IPS-NIHi7 (cell line): ENCODE measurements around the gene HPN.
"Not testable (repeated sequence)": the region's sequence is repeated elsewhere in the genome, so short reads cannot be mapped to it uniquely, and the experiment has no call there.

Source experiments
- DNase-seq: peaks from one replicate; pipeline ENCODE4 v3.0.0; 2012; ENCODE audit warnings: mixed read lengths; ENCODE audit errors: extremely low spot score

HPN gene

DNA sequence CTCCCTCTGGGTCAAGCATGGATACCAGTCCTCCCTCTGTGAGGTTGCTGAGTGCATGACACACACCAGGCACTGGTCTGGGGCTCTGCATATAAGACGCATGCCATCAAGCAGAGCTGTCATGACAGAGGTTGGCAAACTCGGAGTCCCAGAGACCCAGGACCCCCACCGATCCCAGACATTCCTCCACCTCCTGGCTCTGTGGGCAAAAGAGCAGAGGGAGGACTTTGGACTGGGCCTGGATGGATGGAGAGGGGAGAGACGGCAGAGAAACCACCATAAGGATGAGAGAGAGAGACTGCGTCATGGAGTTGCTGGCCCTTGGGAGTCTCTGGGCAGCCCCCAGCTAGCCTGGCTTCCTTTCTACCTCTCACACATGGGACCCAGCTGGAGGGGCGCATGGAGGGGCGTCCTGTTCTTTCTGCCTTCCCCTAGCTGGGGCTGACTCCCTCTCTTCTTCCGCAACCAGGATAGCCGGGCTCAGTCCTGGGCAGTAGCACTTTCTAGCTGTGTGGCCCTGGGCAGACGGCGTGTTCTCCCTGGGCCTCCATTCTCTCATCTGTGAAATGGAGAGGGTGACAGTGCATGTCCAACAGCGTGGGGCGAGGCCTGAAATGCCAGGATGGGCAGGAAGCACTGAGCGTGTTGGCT is 1.6 kb downstream of the HPN start:
- no peak for DNase-seq

- no peak for DNase-seq
Measured at GRCh38 chr19:35043906-35044305, 2.4 kb downstream of the HPN start.

GRCh38 chr19:35044317-35045117 is 3.0 kb downstream of the HPN start:
- DNase-seq: peak; percentile 76

DNA sequence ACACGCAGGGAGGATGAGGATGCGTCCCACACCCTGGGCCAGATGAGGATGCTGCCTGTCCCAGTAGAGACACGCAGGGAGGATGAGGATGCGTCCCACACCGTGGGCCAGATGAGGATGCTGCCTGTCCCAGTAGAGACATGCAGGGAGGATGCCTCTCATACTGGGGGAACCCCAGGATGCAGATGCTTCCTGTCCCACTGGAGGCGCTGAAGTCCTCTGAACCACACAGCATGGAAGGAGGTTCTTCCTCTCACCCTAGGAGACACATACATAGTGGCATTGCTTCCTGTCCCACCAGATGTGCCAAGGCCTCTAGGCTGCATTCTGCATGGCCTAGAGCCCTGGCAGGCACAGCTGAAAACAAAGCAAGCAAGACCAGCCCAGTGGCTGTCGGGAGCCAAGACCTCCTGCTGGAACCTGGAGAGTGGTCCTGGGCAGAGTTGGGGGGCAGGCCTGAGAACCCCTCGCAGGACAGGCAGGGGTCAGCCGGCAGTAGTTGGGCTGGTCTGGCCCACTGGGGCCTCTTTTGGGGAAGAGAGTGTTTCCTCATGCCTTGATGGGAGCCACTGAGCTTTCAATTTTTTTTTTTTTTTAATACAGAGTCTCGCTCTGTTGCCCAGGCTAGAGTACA is 4.3 kb downstream of the HPN start:
- peak; percentile 73 for DNase-seq

DNA sequence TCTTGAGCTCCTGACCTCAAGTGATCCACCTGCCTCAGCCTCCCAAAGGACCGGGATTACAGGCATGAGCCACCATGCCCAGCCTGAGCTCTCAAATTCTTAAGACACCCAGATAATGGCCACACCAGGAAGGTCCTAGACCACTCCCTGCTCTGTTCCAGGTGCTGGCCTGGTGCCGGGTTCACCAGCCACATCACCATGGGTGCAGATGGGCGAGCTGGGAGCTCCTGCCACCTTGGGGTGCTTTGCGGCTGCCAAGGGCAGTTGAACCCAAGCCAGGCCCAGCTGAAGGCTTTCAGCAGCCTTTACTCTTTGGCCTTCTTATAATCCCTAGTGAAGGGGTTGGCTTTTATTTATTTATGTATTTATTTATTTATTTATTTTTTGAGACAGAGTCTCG is 4.9 kb downstream of the HPN start:
- no peak for DNase-seq

- DNase-seq: no peak
Measured at GRCh38 chr19:35048911-35049411, 7.4 kb downstream of the HPN start.

DNA sequence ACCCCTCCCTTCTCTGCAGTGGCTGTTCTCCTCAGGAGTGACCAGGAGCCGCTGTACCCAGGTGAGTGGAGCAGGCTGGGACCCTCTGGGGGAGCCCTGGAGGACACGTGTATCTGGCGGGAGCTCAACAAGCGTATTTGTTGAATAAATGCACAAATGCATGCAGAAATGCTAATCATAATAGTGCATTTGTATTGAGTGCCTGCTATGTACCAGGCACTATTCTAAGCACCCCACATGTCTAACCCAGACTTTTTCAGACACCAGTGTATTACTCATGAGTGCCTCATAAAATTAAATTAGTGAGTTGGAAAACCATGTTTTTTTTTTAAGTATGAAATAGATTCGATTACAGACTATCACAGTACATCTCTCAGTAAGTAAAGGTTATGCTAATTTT is 7.9 kb downstream of the HPN start:
- no peak for DNase-seq

- DNase-seq: not testable (repeated sequence)
Measured at GRCh38 chr19:35050662-35051061, 9.1 kb downstream of the HPN start.

DNA sequence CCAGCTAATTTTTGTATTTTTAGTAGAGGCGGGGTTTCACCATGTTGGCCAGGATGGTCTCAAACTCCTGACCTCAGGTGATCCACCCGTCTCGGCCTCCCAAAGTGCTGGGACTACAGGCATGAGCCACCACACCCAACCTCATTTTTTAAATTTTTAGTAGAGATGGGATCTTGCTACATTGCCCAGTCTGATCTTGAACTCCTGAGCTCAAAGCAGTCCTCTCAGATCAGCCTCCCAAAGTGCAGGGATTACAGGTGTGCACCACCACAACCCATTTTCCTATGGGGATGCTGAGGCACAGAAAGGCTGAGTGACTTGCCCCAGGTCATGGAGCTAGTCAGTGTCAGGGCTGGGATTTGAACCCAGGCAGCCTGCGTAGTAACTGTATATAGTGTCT is 9.7 kb downstream of the HPN start:
- not testable (repeated sequence) for DNase-seq

- DNase-seq: no peak
Measured at GRCh38 chr19:35051796-35052195, 10.3 kb downstream of the HPN start.

DNA sequence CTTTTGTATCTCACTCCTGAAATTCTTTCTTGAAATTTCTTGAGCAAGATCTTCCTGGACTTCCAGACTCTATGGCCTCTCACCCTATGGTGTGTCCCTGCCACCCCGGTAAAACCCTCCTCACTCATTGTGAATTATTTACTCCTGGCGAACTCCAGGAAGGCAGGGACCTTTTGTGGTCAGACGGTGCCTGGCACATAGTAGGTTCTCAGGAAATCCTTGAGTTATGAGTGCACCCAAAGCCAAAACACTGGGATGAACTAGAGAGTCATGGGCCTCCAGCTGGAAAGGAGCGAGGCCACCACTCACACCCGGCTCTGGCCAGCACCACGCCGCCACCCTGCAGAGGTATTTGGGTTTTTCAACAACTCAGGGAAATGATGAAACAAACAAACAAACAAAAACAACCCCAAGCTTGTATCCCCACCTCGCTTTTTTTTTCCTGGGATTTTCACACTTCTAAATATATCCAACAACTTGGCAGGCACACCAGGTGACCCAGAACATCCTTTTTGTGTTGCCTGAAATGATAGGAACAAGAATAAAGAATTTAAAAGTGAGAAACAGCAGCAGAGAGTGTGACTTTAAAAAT is 11.2 kb downstream of the HPN start:
- no peak for DNase-seq

GRCh38 chr19:35053667-35054293 is 12.3 kb downstream of the HPN start:
- DNase-seq: no peak

GRCh38 chr19:35054626-35055025 is 13.1 kb downstream of the HPN start:
- no peak for DNase-seq

DNA sequence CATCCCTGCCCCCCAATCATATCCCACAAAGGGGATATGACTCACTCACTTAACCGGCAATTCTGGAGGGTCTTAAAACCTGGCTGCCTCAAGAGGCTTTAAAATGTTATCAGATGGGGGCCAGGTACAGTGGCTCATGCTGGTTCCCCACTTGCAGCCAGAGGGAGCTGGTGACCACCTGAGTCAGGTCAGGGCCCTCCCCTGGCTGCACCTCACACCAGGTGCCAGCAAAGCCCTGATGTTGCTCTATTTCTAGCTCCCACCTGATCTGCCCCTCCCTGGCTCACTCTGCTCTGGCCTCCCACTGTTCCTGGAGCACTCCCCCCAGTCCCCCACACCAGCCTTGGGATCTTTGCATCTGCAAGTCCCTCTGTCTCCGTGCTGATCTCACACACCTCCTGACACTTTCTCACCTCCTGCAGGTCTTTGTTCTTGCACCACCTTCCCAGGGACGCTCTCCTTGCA is 14.2 kb downstream of the HPN start:
- DNase-seq: peak; percentile 76

DNA sequence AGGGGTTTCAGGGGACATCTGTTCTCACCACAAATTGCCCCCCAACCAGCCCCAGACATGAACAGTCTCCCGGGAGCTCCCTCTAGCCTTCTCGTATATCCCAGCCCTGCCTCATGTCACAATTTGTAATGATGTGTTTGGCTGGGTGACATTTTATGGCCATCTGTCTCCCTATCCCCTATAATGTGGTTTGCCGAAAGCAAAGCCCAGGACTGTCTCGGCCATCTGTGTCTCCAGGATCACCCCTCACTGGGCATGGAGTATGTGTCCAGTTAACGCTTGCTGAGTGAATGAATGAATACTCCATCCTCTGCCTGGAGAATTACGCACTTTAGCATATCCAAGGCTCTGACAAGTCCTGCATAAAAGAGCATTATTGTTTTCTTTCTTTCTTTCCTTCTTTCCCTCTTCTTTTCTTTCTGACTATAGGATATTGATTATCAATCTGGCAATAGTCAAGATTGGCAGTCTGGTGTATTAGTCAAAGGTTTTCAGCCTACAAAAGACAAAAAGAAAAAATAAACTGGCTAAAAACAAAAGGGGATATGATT is 15.1 kb downstream of the HPN start:
- no peak for DNase-seq

DNA sequence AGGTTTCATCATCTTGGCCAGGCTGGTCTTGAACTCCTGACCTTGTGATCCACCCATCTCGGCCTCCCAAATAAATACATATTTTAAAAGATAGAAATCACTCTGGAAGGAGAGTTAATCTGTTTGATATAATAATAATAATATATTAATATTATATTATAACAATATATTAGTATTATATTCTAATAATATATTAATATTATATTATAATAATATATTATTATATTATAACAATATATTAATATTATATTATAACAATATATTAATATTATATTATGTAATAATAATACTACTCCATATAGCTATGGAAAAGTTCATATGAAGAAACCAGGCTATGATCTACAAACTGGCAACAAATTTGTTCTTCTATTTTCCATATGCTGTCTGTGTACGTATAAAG is 16.8 kb downstream of the HPN start:
- no peak for DNase-seq

DNA sequence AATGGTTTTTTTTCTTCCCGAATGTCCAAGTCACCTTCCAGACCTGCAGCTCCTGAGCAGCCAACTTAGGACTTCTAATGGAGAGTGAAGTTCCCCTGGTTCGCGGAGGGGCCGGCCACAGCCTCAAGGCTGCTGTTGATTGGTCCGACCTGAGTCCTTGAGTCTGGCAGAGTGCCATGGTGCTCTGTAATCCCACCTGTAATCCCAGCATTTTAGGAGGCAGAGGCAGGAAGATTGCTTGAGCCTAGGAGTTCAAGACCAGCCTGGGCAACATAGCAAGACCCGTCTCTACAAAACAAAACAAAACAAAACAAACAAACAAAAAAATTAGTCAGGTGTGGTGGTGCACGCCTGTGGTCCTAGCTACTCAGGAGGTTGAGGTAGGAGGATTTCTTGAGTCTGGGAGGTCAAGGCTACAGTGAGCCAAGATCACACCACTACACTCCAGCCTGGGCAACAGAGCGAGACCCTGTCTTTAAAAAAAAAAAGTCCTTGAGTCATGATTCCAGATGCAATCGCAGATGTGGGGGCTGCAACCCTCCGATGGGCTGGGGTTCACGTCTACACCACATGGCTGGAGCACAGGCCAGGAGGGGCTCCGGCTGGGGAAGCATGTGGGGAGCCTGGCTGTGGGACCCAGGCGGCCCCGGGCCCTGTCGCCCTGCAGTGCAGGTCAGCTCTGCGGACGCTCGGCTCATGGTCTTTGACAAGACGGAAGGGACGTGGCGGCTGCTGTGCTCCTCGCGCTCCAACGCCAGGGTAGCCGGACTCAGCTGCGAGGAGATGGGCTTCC is 17.7 kb downstream of the HPN start:
- no peak for DNase-seq

DNA sequence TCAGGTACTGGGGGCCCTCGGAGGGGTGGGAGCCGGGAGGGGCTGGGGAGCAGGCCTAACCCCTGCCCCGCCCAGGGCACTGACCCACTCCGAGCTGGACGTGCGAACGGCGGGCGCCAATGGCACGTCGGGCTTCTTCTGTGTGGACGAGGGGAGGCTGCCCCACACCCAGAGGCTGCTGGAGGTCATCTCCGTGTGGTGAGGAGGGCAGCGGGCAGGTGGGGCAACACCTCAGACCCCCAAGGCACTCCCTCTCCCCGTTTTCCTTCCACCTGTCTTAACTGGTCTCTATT is 18.2 kb downstream of the HPN start:
- DNase-seq: no peak

GRCh38 chr19:35060160-35060855 is 18.8 kb downstream of the HPN start:
- DNase-seq: no peak
